Endothelial cell (in vitro differentiated cells): ENCODE measurements around the gene PRKCI. TPM values are rescaled to one million over a fixed set of nuclear protein-coding genes. Genes with fewer than 3 reads are reported as not detected.

Experiments
- DNase-seq: peaks from one replicate; pipeline ENCODE4 v3.0.0; 2021; ENCODE audit warnings: low spot score
- H3K27ac Mint-ChIP-seq: one replicate; pipeline ENCODE4 v1.8.0; 2021; ENCODE audit warnings: mixed read lengths, inconsistent platforms; ENCODE audit not compliant: unreplicated experiment
- H3K27me3 Mint-ChIP-seq: one replicate; pipeline ENCODE4 v1.8.0; 2021; ENCODE audit warnings: mild to moderate bottlenecking, moderate library complexity, mixed read lengths, inconsistent platforms; ENCODE audit not compliant: unreplicated experiment
- H3K36me3 Mint-ChIP-seq: one replicate; pipeline ENCODE4 v1.8.0; 2021; ENCODE audit warnings: mild to moderate bottlenecking, low read depth, mixed read lengths, inconsistent platforms; ENCODE audit not compliant: unreplicated experiment
- H3K4me1 Mint-ChIP-seq: one replicate; pipeline ENCODE4 v1.8.0; 2021; ENCODE audit warnings: mild to moderate bottlenecking, mixed read lengths, inconsistent platforms; ENCODE audit not compliant: unreplicated experiment
- H3K4me3 Mint-ChIP-seq: one replicate; pipeline ENCODE4 v1.8.0; 2021; ENCODE audit warnings: mild to moderate bottlenecking, mixed read lengths, inconsistent platforms; ENCODE audit not compliant: unreplicated experiment
- H3K9me3 Mint-ChIP-seq: one replicate; pipeline ENCODE4 v1.8.0; 2021; ENCODE audit warnings: mixed read lengths, inconsistent platforms; ENCODE audit not compliant: unreplicated experiment
- CTCF ChIP-seq: fragments of 200-600 bp; sonication (generic); IDR thresholded peaks from one replicate; pipeline ENCODE4 v1.5.0; 2021; ENCODE audit warnings: antibody characterized with exemption; ENCODE audit not compliant: unreplicated experiment
- total RNA-seq: library from RNA; stranded (reverse); fragmentation: NEBNext Ultra II Directional; extraction: Animal tissue kit (Norgen Biotek cat#: 25700); gene quantifications from one replicate; pipeline ENCODE4 v1.2.1, GENCODE V29; 2021; ENCODE audit not compliant: unreplicated experiment

PRKCI gene
- total RNA-seq, 1 donor from 2014 or later, result 39.7 TPM

GRCh38 chr3:170240142-170240541, 17.9 kb downstream of the PRKCI start:
- TF ChIP-seq CTCF, result no peak
- Mint-ChIP-seq H3K27me3 (no peaks in the 10 kb centered on the region), H3K4me3 (no peak overlapping the region), H3K9me3 (no peaks in the 10 kb centered on the region), H3K27ac (no peak overlapping the region), H3K36me3 (peaks cover 13% of the 10 kb centered on the region), H3K4me1 (no peaks in the 10 kb centered on the region)
- no peak for DNase-seq

DNA sequence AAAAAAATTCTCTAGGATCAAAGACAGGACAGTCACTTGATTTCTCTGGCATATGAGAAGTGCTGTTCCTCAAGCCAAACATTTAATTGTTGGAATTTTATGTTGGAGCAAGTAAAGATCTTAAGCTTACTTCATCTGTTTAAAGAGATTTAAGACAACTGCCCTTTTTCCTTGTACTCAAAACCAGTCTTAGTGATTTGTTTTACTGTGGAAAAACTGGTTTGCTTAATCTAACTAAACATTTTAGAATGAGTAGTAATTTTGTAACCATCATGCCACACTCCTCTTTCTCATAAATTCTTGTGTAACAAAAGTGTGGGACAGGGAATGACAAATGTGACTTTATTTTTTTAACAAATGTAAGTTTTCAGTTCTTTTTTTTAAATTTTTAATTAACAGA, 18.4 kb downstream of the PRKCI start:
- Mint-ChIP-seq H3K4me1 (no peaks in the 10 kb centered on the region), H3K36me3 (peaks cover 18% of the 10 kb centered on the region), H3K4me3 (no peak overlapping the region), H3K27me3 (no peaks in the 10 kb centered on the region), H3K27ac (no peak overlapping the region), H3K9me3 (no peaks in the 10 kb centered on the region)
- TF ChIP-seq CTCF, result no peak
- DNase-seq, result no peak

DNA sequence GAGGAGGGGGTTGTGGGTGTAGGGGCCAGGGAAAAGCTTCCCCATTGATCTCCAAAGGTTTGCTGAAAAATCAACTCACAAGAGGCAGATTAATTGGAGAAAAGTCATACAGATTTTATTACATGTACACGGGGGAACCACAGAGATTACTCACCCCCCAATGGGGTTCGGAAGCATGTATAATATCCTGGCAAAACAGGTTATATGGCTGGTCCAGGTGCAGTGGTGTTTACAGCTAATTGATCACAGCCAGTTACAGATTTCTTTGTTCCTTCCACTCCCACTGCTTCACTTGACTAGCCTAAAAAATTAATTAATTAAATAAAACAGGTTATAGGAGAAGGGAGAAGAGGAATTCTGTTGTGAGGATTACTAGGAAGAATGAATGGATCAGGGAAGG, 22.4 kb downstream of the PRKCI start:
- peaks cover 17% of the 10 kb centered on the region for H3K36me3 Mint-ChIP-seq

GRCh38 chr3:170247875-170248274, 25.7 kb downstream of the PRKCI start:
- Mint-ChIP-seq H3K27me3 (no peaks in the 10 kb centered on the region), H3K27ac (no peak overlapping the region), H3K4me3 (no peak overlapping the region), H3K36me3 (peaks cover 17% of the 10 kb centered on the region), H3K4me1 (no peaks in the 10 kb centered on the region), H3K9me3 (no peaks in the 10 kb centered on the region)
- no peak for DNase-seq
- no peak for TF ChIP-seq CTCF

More for the DNA sequence above, 22.4 kb downstream of the PRKCI start:
- H3K9me3 Mint-ChIP-seq, result no peaks in the 10 kb centered on the region
- no peaks in the 10 kb centered on the region for H3K27me3 Mint-ChIP-seq
- DNase-seq, result no peak
- TF ChIP-seq CTCF, result no peak
- no peak overlapping the region for H3K4me3 Mint-ChIP-seq
- H3K27ac Mint-ChIP-seq, result peak overlapping the region; percentile 8
- no peaks in the 10 kb centered on the region for H3K4me1 Mint-ChIP-seq

- no peak overlapping the region for H3K27ac Mint-ChIP-seq
- H3K27me3 Mint-ChIP-seq, result no peaks in the 10 kb centered on the region
- no peaks in the 10 kb centered on the region for H3K4me1 Mint-ChIP-seq
- H3K4me3 Mint-ChIP-seq, result no peak overlapping the region
- TF ChIP-seq CTCF, result no peak
- H3K36me3 Mint-ChIP-seq, result peaks cover 20% of the 10 kb centered on the region
- H3K9me3 Mint-ChIP-seq, result no peaks in the 10 kb centered on the region
- DNase-seq, result no peak
Measured at GRCh38 chr3:170256597-170256996, 34.4 kb downstream of the PRKCI start.
